Hepatocyte (in vitro differentiated cells): Measurements from ENCODE around the gene PTDSS2. TPM values are rescaled to one million over a fixed set of nuclear protein-coding genes. Genes with fewer than 3 reads are reported as not detected.

Source experiments
- DNase-seq: peaks from one replicate; pipeline ENCODE4 v3.0.0-alpha.2; 2016; ENCODE audit warnings: low spot score
- H2AFZ ChIP-seq: fragments of 200-600 bp; sonication (generic); 2 replicates; pipeline ENCODE4 v1.6.0; 2016; ENCODE audit warnings: antibody characterized with exemption, mild to moderate bottlenecking
- H3K27ac ChIP-seq: fragments of 200-600 bp; sonication (generic); 2 replicates; pipeline ENCODE4 v1.5.1; 2016; ENCODE audit warnings: mild to moderate bottlenecking
- H3K27me3 ChIP-seq: fragments of 200-600 bp; sonication (generic); 2 replicates; pipeline ENCODE4 v1.6.1; 2016
- H3K36me3 ChIP-seq: fragments of 200-600 bp; sonication (generic); replicated peaks from 2 replicates; pipeline ENCODE4 v1.5.1; 2016; ENCODE audit warnings: low read depth; ENCODE audit not compliant: insufficient read depth
- H3K4me1 ChIP-seq: fragments of 200-600 bp; sonication (generic); 2 replicates; pipeline ENCODE4 v1.5.1; 2016; ENCODE audit warnings: mild to moderate bottlenecking, moderate library complexity; ENCODE audit not compliant: insufficient read depth
- H3K4me2 ChIP-seq: fragments of 200-600 bp; sonication (generic); 2 replicates; pipeline ENCODE4 v1.6.0; 2016
- H3K4me3 ChIP-seq: fragments of 200-600 bp; sonication (generic); 2 replicates; pipeline ENCODE4 v1.5.1; 2016; ENCODE audit warnings: mild to moderate bottlenecking
- H3K79me2 ChIP-seq: fragments of 200-600 bp; sonication (generic); 2 replicates; pipeline ENCODE4 v1.6.0; 2017; ENCODE audit warnings: mild to moderate bottlenecking
- H3K9me2 ChIP-seq: fragments of 200-600 bp; sonication (generic); replicated peaks from 2 replicates; pipeline ENCODE4 v1.6.0; 2017; ENCODE audit warnings: mild to moderate bottlenecking; ENCODE audit not compliant: insufficient read depth
- H3K9me3 ChIP-seq: fragments of 200-600 bp; sonication (generic); 2 replicates; pipeline ENCODE4 v1.5.1; 2016; ENCODE audit warnings: low read depth, mild to moderate bottlenecking
- H4K20me1 ChIP-seq: fragments of 200-600 bp; sonication (generic); 2 replicates; pipeline ENCODE4 v1.6.0; 2016; ENCODE audit warnings: mild to moderate bottlenecking; ENCODE audit not compliant: insufficient read depth, poor library complexity, severe bottlenecking
- EZH2 ChIP-seq: fragments of 200-600 bp; sonication (generic); IDR thresholded peaks from 2 replicates; pipeline ENCODE4 v1.6.1; 2016; ENCODE audit warnings: antibody characterized with exemption, mild to moderate bottlenecking, borderline replicate concordance
- EZH2phosphoT487 ChIP-seq: fragments of 200-600 bp; sonication (generic); IDR thresholded peaks from one replicate; pipeline ENCODE4 v1.6.1; 2018; ENCODE audit warnings: antibody characterized with exemption, mild to moderate bottlenecking, low read depth, moderate library complexity; ENCODE audit not compliant: unreplicated experiment, severe bottlenecking
- WGBS: methylation state at CpG from one replicate; pipeline ENCODE4 v1.1.6; 2016; ENCODE audit warnings: low lambda C conversion rate; ENCODE audit errors: missing lambda C conversion rate; 5-methylcytosine and 5-hydroxymethylcytosine counted together
- polyA plus RNA-seq: library from polyadenylated mRNA; unstranded; fragments of >200 nt; fragmentation: Nextera tagmentation; extraction: Ambion mirVana; gene quantifications from 2 replicates; pipeline ENCODE4 v1.2.1, GENCODE V29; 2016
- total RNA-seq: library from RNA; depleted of rRNA; stranded (reverse); fragments of >200 nt; gene quantifications from 2 replicates; pipeline ENCODE4 v1.2.3, GENCODE V29; 2014
- TF ChIP-seq, protein P1 (sequence below): fragments of 200-600 bp; sonication (generic); IDR thresholded peaks from 2 replicates; pipeline ENCODE4 v1.5.1; 2016; ENCODE audit warnings: antibody characterized with exemption, mild to moderate bottlenecking; ENCODE audit not compliant: poor library complexity

The PTDSS2 gene
- total and polyA plus RNA-seq, 2 experiments from 2014 or later, result 31.5 to 50.8 TPM

DNA sequence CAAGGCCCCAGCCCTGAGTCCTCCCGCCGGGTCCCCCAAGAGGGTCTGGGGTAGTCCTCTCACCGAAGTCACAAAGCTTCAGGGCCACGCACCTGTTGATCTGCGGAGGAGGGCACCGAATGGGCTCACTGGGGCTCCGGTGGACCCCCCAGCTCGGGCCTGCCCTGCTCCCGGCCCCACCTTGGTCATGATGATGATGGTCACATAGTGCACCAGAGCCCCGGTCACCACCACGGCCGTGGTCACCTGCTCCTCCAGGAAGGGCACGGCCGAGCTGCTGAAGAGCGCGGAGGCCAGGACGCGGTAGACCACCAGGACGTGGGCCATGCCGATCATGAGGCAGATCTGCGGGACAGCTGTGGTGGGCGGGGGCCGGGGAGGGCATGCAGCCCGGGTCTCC is 21.8 kb upstream of the PTDSS2 start:
- Histone ChIP-seq H3K27ac (no peak overlapping the region), H2AFZ (no peak overlapping the region), H4K20me1 (no peaks in the 10 kb centered on the region), H3K36me3 (no peaks in the 10 kb centered on the region), H3K4me1 (no peaks in the 10 kb centered on the region), H3K9me2 (no peaks in the 10 kb centered on the region), H3K27me3 (no peaks in the 10 kb centered on the region), H3K4me2 (no peak overlapping the region), H3K4me3 (no peak overlapping the region), H3K9me3 (no peaks in the 10 kb centered on the region), H3K79me2 (no peaks in the 10 kb centered on the region)
- TF ChIP-seq EZH2 (no peak), EZH2phosphoT487 (no peak)
- WGBS, result 95% methylated on average over 24 of the region's 24 CpGs
- DNase-seq, result no peak

DNA sequence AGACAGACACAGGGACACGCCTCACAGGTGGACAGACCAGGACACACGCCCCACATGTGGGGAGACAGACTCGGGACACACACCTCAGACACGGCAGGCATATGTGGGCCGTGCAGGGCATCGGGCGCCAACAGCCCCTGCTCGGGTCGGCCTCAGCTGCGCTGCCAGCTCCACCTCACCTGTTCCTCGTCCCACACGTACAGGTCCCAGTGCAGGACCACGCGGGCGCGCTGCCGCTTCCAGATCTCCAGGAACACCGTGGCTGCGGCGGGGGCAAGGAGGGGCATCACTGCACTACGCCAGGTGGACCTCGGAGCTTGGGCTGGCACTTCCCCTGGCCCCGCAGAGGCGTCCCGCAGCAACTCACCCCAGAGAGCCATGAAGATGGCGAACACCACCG is 20.7 kb upstream of the PTDSS2 start:
- no peak for TF ChIP-seq EZH2phosphoT487
- H2AFZ ChIP-seq, result no peak overlapping the region
- H3K9me2 ChIP-seq, result no peaks in the 10 kb centered on the region
- H3K4me3 ChIP-seq, result no peak overlapping the region
- no peaks in the 10 kb centered on the region for H3K27me3 ChIP-seq
- no peak for DNase-seq
- H3K79me2 ChIP-seq, result no peaks in the 10 kb centered on the region
- H3K36me3 ChIP-seq, result no peaks in the 10 kb centered on the region
- H4K20me1 ChIP-seq, result no peaks in the 10 kb centered on the region
- H3K4me1 ChIP-seq, result no peaks in the 10 kb centered on the region
- WGBS, result 97% methylated on average over 26 of the region's 27 CpGs
- no peaks in the 10 kb centered on the region for H3K9me3 ChIP-seq
- H3K27ac ChIP-seq, result no peak overlapping the region
- no peak overlapping the region for H3K4me2 ChIP-seq

DNA sequence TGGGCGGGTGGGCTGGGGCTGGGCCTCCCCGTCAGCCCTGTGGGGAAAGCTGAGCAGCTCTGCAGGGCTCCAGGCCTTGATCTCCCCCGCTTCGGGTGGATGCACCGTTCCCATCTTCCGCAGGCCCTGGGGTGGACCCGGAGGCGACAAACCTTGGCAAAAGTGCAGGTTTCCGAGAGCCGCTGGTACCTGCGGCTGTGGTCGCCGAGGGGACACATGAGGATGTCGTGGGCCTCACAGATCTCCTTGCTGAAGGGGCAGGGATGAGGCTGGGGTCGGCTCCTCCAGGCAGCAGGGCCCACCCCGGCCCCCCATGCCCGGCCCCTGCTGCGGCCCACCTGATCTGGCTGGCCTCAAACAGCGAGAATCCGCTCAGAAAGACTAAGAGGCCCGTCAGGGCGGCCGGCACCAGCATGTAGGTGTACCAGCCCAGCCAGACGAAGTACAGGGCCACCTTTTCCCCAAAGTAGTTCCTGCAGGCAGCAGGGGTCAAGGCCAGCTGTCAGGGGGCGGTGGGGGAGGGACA is 20.1 kb upstream of the PTDSS2 start:
- 79% methylated on average over 19 of the region's 25 CpGs for WGBS
- Histone ChIP-seq H4K20me1 (no peaks in the 10 kb centered on the region), H3K27me3 (no peaks in the 10 kb centered on the region), H3K27ac (no peak overlapping the region), H3K36me3 (no peaks in the 10 kb centered on the region), H3K4me3 (no peak overlapping the region), H3K4me1 (no peaks in the 10 kb centered on the region), H3K9me3 (no peaks in the 10 kb centered on the region), H3K9me2 (no peaks in the 10 kb centered on the region), H2AFZ (no peak overlapping the region), H3K79me2 (no peaks in the 10 kb centered on the region), H3K4me2 (no peak overlapping the region)
- TF ChIP-seq, protein P1, sequence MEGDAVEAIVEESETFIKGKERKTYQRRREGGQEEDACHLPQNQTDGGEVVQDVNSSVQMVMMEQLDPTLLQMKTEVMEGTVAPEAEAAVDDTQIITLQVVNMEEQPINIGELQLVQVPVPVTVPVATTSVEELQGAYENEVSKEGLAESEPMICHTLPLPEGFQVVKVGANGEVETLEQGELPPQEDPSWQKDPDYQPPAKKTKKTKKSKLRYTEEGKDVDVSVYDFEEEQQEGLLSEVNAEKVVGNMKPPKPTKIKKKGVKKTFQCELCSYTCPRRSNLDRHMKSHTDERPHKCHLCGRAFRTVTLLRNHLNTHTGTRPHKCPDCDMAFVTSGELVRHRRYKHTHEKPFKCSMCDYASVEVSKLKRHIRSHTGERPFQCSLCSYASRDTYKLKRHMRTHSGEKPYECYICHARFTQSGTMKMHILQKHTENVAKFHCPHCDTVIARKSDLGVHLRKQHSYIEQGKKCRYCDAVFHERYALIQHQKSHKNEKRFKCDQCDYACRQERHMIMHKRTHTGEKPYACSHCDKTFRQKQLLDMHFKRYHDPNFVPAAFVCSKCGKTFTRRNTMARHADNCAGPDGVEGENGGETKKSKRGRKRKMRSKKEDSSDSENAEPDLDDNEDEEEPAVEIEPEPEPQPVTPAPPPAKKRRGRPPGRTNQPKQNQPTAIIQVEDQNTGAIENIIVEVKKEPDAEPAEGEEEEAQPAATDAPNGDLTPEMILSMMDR, result no peak
- TF ChIP-seq EZH2, result no peak
- no peak for TF ChIP-seq EZH2phosphoT487
- no peak for DNase-seq

DNA sequence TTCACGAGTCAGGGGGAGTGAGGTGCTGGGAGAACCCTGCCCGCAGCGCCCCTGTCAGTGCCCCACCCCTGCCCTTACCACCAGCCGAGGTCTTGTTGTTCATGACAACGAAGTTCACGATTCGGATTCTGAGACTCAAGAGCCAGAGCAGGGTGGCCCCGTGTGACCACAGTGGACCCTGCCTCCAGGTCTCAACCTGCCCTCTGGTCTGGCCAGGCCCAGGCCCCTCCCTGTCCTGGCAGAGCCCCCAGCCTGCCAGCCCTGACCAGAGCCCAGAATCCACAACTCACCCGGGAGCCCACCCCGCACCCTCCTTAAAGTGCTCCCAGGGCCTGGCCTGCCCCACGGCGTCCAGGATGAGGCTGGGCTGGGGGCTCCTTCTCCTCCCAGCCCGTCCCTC is 18.2 kb upstream of the PTDSS2 start:
- Histone ChIP-seq H3K27ac (no peak overlapping the region), H3K4me3 (no peak overlapping the region), H4K20me1 (no peaks in the 10 kb centered on the region), H3K9me3 (no peaks in the 10 kb centered on the region), H3K27me3 (no peaks in the 10 kb centered on the region), H3K36me3 (no peaks in the 10 kb centered on the region), H3K4me1 (no peaks in the 10 kb centered on the region), H2AFZ (no peak overlapping the region), H3K79me2 (no peaks in the 10 kb centered on the region), H3K4me2 (no peak overlapping the region), H3K9me2 (no peaks in the 10 kb centered on the region)
- TF ChIP-seq EZH2phosphoT487, result no peak
- TF ChIP-seq EZH2, result no peak
- TF ChIP-seq, protein P1, result no peak
- WGBS, result 94% methylated on average over 9 of the region's 13 CpGs
- DNase-seq, result no peak
